ENCODE data around the gene PTTG1.

PTTG1 gene

DNA sequence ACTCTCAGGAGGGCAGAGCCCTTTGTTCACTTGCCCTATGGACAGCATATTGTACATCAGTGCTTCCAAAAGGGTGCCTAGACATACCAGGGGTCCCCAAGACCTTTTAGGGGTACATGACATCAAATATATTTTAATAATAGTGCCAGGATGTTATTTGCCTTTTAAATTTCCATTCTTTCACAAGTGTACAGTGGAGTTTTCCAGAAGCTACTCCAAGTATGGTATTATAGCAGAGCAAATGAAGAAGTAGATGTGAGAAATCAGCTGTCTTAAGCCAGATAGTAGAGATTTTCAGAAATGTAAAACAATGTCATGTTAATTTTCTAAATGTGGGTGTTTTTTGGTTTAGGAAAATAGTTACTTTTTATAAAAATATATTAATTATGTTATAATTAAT, 15.6 kb downstream of the PTTG1 start:
- DNase-seq (ENCODE audit: low read depth) = no peak
- no peak overlapping the region for H3K4me3 ChIP-seq (replicated peaks; ENCODE audit: low read depth, low read length)
- TF ChIP-seq, protein P1, sequence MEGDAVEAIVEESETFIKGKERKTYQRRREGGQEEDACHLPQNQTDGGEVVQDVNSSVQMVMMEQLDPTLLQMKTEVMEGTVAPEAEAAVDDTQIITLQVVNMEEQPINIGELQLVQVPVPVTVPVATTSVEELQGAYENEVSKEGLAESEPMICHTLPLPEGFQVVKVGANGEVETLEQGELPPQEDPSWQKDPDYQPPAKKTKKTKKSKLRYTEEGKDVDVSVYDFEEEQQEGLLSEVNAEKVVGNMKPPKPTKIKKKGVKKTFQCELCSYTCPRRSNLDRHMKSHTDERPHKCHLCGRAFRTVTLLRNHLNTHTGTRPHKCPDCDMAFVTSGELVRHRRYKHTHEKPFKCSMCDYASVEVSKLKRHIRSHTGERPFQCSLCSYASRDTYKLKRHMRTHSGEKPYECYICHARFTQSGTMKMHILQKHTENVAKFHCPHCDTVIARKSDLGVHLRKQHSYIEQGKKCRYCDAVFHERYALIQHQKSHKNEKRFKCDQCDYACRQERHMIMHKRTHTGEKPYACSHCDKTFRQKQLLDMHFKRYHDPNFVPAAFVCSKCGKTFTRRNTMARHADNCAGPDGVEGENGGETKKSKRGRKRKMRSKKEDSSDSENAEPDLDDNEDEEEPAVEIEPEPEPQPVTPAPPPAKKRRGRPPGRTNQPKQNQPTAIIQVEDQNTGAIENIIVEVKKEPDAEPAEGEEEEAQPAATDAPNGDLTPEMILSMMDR (IDR thresholded peaks at IDR 0.05; ENCODE audit: low read length, missing control alignments) = no peak

DNA sequence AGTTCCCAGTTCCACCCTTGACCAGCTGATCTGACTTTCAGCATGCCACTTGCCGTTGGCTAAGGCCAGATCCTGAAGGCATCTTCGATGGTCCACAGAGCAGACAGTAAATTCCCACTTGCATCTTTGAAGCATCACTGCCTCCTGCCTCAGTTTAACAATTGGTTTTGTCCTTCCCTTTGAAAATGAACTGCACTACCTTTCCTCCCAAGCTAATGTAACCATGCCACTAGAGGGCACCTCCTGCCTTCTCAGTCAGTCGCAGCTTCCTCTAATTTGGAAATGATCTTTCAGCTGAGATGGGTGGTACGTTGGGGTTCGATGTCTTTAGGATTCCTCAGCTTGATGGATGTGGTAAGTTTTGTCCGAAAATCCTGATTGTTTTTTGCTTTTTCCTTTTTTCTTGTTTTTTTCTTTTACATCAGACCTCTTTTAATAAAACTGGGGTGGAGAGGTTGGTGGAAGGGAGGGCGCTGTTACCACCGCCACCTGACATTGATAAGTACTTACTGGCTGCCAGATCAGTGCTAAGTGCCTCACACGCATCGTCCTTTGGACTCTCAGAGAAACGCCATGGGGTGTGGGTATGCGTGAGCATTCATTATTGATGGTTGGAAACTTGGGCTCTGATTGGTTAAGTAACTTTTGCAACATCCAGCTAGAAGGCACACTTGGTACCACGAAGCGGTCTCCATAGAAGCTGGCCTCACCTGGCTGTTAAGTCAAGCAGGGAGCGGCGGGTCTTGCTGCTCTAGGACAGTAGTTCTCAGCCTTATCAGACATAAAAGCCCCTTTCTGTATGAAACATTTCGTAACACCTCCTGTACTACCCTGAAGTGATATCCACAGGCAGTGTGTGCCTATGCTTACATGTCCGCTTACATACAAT, 16.9 kb downstream of the PTTG1 start:
- peak; percentile 80 for DNase-seq (ENCODE audit: low read depth)
- H3K4me3 ChIP-seq (replicated peaks; ENCODE audit: low read depth, low read length) = peak overlapping the region; percentile 51

DNA sequence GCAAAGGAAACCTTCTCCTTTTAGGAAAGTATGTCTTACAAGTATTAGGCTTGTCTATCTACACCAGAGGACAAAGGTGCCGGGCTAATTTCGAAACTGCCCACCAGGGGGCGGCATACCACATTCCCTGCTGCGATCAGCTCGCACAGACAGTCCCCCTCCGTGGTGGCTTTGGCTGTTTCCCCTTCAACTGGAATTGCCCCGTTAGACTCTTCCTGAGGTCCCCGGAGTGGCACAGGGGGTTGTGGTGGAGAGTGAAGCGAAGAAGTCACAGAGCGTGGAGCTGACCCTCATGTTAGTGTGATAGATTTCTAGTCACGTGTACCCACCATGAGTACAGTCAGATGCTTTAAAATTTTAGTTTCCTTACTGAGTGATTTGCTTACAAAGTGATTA, 17.5 kb downstream of the PTTG1 start:
- TF ChIP-seq, protein P1 (IDR thresholded peaks at IDR 0.05; ENCODE audit: low read length, missing control alignments) = peak; percentile 91
- DNase-seq (ENCODE audit: low read depth) = peak; percentile 82
- H3K4me3 ChIP-seq (replicated peaks; ENCODE audit: low read depth, low read length) = peak overlapping the region; percentile 51

More for the DNA sequence above, 16.9 kb downstream of the PTTG1 start:
- TF ChIP-seq, protein P1 (IDR thresholded peaks at IDR 0.05; ENCODE audit: low read length, missing control alignments) = peak; percentile 98

DNA sequence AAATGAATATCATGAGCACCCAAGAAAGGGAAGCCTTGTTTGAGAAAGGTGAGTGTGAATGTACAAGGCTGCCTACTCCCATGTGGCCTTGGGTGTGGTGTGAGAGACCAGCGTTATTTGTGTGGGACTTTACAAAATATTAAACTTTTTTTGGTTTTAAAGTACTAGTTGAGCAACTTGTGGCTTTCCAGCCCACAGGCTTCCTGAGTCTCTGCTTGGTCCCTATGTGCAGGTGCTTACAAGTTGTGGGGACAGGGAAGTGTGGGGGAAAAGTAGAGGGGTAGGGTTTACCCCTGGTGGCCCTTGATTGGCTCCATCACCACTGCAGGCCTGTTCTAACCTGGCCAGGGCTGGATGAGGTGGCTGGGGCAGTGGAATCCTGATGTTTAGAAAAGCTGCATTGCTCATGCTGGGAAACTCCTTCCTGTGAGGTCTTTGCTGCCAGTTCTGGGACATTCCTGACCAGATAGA, 19.7 kb downstream of the PTTG1 start:
- DNase-seq (ENCODE audit: low read depth) = no peak
- H3K4me3 ChIP-seq (replicated peaks; ENCODE audit: low read depth, low read length) = no peak overlapping the region
- TF ChIP-seq, protein P1 (IDR thresholded peaks at IDR 0.05; ENCODE audit: low read length, missing control alignments) = no peak

DNA sequence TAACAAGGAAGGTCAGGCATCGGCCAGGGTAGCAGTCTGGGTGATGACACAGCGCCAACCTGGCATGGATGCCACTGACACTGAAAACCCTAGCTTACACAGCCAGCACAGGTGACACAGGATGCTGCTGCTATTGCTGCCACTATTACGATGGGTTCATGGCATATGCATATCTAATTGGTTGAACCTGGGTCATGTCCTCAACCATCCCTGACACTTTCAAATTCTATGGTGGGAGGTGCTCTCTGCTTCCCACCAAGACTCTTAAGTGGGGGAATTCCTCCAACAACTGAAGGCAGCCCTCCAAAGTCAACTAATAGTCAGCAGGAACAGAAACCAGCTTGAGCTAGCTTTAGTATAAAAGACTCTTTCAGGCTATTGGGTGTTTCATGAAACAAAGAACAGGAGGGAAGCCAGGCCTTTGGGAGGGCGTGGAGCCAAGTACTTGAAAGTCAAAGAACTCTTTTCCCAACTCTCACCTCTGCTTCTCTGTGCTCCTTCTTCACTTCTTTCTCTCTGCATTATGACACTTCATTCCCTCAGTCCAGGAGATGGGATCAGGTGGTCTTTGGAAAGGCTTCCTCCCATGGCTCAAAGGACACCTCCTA, 21.3 kb downstream of the PTTG1 start:
- no peak overlapping the region for H3K4me3 ChIP-seq (replicated peaks; ENCODE audit: low read depth, low read length)
- DNase-seq (ENCODE audit: low read depth) = peak; percentile 26
- TF ChIP-seq, protein P1 (IDR thresholded peaks at IDR 0.05; ENCODE audit: low read length, missing control alignments) = no peak

DNA sequence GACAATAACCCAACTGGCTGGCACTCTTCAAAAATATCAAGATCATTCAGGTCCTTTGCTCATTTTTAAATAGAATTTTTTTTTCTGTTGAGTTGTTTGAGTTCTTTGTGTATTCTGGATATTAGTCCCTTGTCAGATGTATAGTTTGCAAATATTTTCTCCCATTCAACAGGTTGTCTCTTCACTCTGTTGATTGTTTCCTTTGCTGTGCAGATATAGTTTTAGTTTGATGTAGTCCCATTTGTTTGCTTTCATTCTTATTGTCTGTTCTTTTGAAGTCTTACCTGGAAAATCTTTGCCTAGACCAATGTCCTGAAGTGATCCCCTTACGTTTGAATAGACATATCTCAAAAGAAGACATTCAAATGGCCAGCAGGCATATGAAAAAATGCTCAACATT, 22.8 kb downstream of the PTTG1 start:
- no peak overlapping the region for H3K4me3 ChIP-seq (replicated peaks; ENCODE audit: low read depth, low read length)
- DNase-seq (ENCODE audit: low read depth) = no peak
- TF ChIP-seq, protein P1 (IDR thresholded peaks at IDR 0.05; ENCODE audit: low read length, missing control alignments) = no peak

Measured in fibroblast of pulmonary artery (primary cell).